ENCODE data around the gene AACS. TPM values are rescaled to one million over a fixed set of nuclear protein-coding genes. Genes with fewer than 3 reads are reported as not detected.

AACS gene
- total and polyA plus RNA-seq, 10 of the 15 experiments (the other 5 are each of a cell fraction or from before 2014, with no cell fraction given) = 10.1 to 34.0 (median 21.1) TPM

GRCh38 chr12:125113789-125114188, 48.6 kb downstream of the AACS start:
- no peak overlapping the region for H3K4me3 ChIP-seq
- BruUV-seq (replicated peaks) = no TSS peak
- ATAC-seq (no peak), FAIRE-seq (no peak), DNase-seq (ENCODE audit: low read depth, low spot score) (no peak)
- CTCF ChIA-PET = no interaction called here
- POLR2A ChIA-PET = no interaction called here
- H3K27me3 ChIP-seq (replicated peaks in 1 of 2; ENCODE audit: control insufficient read depth in 2 of 2, insufficient read depth in 2 of 2, low read length in 1 of 2) = no peaks in the 10 kb centered on the region
- no peak overlapping the region for H3K27ac ChIP-seq (ENCODE audit: control insufficient read depth, insufficient read depth)
- TF ChIP-seq STAT1 (conservative IDR thresholded peaks at IDR 0.05) (no peak), TCF7 (IDR thresholded peaks at IDR 0.05; ENCODE audit: borderline replicate concordance) (no peak), SREBF1 (IDR thresholded peaks at IDR 0.05; ENCODE audit: low read length) (no peak), KAT2A (conservative IDR thresholded peaks at IDR 0.05; ENCODE audit: control insufficient read depth, low read depth, low read length) (no peak), SMC3 (IDR thresholded peaks at IDR 0.05; ENCODE audit: borderline replicate concordance, low read length) (no peak), ZNF24 (IDR thresholded peaks at IDR 0.05) (no peak), ZBED1 (IDR thresholded peaks at IDR 0.05; ENCODE audit: borderline replicate concordance) (no peak), FOXM1 (IDR thresholded peaks at IDR 0.05; ENCODE audit: low read depth, low read length) (no peak), NFIC (IDR thresholded peaks at IDR 0.05; ENCODE audit: low read depth, low read length) (no peak), NFXL1 (IDR thresholded peaks at IDR 0.05; ENCODE audit: borderline replicate concordance) (no peak), CREB1 (IDR thresholded peaks at IDR 0.05; ENCODE audit: low read depth) (no peak), CEBPB (IDR thresholded peaks at IDR 0.05; ENCODE audit: borderline replicate concordance in 1 of 2, low read depth in 2 of 2, low read length in 2 of 2) (no peak), BHLHE40 (IDR thresholded peaks at IDR 0.05; ENCODE audit: borderline replicate concordance in 1 of 2, low read depth in 2 of 2, low read length in 1 of 2) (no peak), RAD51 (IDR thresholded peaks at IDR 0.05) (no peak), FOS (IDR thresholded peaks at IDR 0.05; ENCODE audit: borderline replicate concordance, extremely low read depth, insufficient read length) (no peak)
- SMC1A ChIA-PET (ENCODE audit: uncharacterized antibody, unreplicated experiment) = no interaction called here
- intact Hi-C loops (cut with micrococcal nuclease; ENCODE audit: unreplicated experiment) = no loop called here
- H3K4me2 ChIP-seq (ENCODE audit: control insufficient read depth, insufficient read depth) = no peak overlapping the region
- H3K9me3 ChIP-seq (replicated peaks; ENCODE audit: control insufficient read depth, insufficient read depth, low read length) = no peaks in the 10 kb centered on the region
- no peak overlapping the region for H3K9ac ChIP-seq (ENCODE audit: control insufficient read depth, insufficient read depth, low read length)
- H2AFZ ChIP-seq (ENCODE audit: control insufficient read depth, low read depth, low read length) = no peak overlapping the region
- 89% methylated on average over 8 of the region's 9 CpGs for WGBS (ENCODE audit: insufficient coverage, insufficient replicate concordance, low lambda C conversion rate, missing lambda C conversion rate)
- no peaks in the 10 kb centered on the region for H3K4me1 ChIP-seq (ENCODE audit: control insufficient read depth, insufficient read depth, low read length)
- peaks cover 6 to 14% of the 10 kb centered on the region in 2 experiments for H3K36me3 ChIP-seq (ENCODE audit: control insufficient read depth in 2 of 2, insufficient read depth in 2 of 2, low read length in 1 of 2)
- no peaks in the 10 kb centered on the region for H4K20me1 ChIP-seq (ENCODE audit: control insufficient read depth, insufficient read depth)
- in situ Hi-C loops (cut with MboI) = no loop called here
- RAD21 ChIA-PET (ENCODE audit: unreplicated experiment) = no interaction called here
- H3K79me2 ChIP-seq (ENCODE audit: control insufficient read depth, insufficient read depth, low read length) = no peaks in the 10 kb centered on the region
